MV-4-11 (cell line): Measurements from ENCODE around the gene NGDN.
A peak's percentile ranks its signal among the peaks of the same experiment; 100 is the strongest.
"Not testable (repeated sequence)": the region's sequence is repeated elsewhere in the genome, so short reads cannot be mapped to it uniquely, and the experiment has no call there.

Experiments
- DNase-seq: peaks from one replicate; lab custom pipeline; 2025; lab: John Stamatoyannopoulos, UW

NGDN gene, protein sequence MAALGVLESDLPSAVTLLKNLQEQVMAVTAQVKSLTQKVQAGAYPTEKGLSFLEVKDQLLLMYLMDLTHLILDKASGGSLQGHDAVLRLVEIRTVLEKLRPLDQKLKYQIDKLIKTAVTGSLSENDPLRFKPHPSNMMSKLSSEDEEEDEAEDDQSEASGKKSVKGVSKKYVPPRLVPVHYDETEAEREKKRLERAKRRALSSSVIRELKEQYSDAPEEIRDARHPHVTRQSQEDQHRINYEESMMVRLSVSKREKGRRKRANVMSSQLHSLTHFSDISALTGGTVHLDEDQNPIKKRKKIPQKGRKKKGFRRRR

DNA sequence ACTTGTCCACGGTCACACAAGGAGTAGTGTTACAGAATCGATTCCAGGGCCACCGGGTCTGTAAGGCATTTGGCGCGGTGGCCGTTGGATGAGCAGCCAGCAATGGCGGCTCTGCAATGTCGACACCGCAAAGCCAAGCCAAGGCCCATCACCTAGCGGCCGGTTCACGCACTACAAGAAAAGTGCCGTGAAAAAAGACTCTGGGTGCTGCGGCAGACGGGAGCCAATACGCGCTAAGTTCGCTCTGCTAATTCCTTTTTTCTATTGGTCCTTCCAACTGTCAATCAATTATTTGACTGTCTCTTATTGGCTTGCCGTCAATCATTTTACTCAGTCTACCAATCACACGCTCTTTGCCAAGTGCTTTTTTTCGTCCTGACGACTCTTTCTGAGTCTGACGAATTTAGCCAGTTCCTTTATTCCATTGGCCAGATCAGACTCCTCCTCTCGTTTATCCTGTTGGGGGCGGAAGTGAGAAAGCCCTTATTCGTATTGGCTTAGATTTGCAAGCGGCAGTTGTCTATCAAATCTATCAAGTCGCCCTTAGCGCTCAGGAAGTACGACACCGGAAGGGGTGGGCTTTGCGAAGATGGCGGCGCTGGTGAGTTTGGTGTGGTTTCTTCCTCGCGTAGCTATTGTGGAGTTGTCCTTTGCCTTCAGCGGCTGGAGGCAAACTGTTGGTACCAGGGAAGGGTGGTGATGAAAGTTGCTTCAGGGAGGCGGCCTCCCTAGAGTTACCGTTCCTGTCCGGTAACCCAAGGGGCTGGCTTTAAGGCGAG is at the start of gene NGDN:
Gene NGDN (plus strand): TSS at position 577 of the 779 bp plus-strand sequence. CDS start 13 bp downstream, at position 590.
- peak; percentile 100 for DNase-seq

DNA sequence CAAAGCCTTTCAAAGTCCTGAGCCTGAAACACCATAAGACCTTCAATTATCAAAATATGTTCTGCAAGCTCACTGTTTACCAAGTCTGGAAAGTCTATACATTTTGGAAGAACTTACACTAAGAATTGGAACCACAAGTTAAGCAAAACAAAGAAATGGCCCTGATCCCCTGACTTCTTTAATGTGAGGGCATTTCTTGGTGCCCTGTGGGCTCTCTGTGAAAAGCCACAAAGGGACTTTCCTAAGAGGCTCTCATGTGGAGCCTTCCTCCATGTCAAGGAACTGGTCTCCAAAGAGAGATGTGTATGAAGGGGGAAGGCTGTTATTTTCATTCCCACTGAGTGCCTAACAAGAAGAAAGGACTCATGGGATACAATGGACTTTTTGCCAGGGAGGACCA is 47.9 kb upstream of the NGDN start:
- DNase-seq, result no peak

DNA sequence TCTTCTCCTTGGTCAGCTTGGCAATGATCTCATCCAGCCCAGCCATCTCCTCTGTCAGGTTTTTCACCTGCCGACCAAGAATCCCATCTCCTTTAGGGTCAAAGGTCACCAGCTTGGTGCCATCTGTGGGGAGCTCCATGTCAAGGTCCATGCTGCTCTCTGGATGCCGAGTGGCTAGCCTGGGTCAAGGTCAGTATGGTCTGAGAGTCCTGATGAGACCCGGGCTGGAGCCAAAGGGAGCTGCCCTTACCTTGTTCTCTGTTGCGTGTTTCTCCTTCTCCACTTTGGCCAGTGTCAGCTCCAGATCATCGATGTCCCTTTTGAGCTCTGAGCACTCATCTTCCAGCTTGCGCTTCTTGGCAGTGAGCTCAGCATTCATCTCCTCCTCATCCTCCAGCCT is 45.8 kb upstream of the NGDN start:
- no peak for DNase-seq

DNA sequence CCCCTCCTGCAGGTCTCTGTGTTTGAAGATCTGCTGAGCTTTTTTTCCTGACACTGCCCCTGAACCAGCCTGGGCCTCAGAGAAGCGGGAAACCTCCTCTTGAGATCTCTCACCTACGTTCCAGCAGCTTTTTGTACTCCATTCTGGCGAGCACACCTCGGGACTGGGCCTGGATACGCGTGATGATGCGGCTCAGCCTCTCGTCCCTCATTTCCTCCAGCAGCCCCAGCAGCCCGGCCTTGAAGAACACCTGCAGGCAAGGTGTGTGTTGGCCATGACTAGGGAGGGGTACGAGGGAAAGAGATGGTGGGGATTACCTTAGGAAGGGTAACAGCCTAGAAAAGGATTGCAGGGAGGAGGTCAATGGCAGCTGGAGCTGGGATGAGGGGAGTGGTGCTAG is 44.3 kb upstream of the NGDN start:
- no peak for DNase-seq

DNA sequence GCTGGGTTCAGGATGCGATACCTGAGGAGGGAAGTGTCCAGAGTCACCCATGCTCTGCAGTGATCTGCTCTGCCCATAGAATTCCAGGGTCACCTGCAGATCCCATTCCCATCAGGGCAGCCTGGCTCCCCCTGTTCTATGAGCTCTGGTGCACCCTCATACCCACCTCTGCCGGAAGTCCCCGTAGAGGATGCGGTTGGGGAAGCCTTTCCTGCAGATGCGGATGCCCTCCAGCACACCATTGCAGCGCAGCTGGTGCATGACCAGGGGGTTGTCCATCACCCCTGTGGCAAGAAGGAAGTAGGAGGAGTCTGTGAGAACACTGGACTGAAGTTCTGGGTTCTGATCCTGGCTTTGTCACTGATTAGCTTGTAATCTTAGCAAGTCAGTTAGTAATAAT is 43.7 kb upstream of the NGDN start:
- not testable (repeated sequence) for DNase-seq

DNA sequence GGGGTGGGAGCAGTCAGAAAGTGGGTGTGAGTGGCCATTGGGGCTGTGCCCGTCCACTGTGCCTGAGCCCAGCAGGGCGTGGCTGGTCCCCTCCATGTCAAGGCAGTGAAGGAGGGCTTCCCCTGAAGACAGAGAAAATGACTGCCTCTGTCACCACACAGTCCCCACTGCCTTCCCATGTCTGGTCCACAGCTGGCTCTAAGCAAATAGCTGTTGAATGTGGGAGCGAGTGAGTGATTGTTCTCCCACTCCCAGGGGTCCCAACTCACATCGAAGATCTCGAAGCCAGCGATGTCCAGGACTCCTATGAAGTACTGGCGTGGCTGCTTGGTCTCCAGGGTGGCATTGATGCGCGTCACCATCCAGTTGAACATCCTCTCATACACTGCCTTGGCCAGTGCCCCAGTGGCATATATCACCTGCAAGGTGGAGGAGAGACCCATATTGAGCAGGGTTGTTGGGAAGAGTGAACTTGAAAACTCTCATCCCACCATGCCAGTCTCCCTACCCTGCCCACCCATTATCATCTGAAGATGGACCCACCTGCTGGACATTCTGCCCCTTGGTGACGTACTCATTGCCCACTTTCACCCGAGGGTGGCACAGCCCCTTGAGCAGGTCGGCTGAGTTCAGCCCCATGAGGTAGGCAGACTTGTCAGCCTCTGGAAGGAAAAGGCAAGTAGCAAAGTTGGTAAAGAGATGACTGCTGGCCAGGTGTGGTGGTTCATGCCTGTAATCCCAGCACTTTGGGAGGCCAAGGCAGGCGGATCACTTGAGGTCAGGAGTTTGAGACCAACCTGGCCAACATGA is 40.6 kb upstream of the NGDN start:
- DNase-seq, result no peak

DNA sequence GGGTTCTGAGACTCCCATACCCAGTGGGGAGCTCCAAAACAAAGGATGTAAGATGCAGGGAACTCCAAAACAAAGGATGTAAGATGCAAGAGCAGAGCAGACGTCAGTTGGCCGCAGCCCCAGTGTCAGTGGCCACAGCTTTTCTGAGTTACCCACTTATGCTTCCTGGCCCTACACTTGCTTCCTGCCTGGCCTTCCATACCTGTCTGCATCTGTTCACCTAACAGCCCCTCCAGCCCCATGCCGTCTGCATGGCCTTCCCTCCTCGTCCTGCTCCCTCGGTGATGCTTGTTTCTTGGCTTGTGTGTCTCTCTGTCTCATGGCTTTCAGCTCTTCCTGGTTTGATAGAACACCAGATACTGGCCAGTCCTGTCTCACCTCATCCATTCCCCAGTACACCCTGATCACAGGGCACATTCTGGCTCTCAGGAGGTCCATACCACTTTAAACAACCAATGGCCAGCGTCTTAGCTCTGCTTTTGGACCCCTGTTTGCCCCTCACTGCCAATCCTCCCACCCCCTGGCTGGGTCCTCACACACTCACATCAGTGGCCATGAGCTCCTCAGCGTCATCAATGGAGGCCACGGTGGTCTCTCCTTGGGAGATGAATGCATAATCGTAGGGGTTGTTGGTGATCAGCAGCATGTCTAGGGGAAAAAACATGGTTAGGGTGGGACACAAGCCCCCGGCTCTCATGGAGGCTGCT is 39.3 kb upstream of the NGDN start:
- no peak for DNase-seq

DNA sequence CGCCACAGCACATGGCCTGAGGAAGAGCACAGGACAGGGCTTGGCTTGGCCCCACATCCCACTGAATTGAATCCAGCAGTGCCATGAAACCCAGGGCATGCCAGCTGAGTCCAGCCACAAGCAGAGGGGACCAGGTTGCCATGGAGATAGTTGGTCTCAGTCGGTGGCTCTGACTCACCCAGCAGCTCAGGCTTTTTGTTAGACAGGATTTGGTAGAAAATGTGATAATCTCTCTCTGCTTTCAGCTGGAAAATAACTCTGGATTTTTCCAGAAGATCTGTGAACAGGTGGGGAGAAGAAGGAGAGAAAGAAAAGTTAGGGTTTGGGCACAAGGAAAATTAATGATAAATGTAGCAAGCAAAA is 38.8 kb upstream of the NGDN start:
- no peak for DNase-seq

DNA sequence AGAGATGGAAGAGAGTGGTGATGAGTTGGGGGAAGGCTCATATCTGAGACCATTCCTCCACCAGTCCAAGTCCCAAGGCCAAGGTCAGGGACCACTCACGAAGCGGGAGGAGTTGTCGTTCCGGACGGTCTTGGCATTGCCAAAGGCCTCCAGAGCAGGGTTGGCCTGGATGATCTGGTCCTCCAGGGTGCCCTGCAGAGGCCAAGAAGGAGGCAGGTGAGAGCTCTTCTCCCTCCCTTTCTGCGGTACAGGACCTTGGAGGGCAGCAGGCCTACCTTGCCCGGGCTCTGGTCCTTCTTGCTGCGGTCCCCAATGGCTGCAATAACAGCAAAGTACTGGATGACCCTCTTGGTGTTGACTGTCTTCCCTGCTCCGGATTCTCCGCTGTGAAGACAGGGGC is 38.0 kb upstream of the NGDN start:
- DNase-seq, result no peak

DNA sequence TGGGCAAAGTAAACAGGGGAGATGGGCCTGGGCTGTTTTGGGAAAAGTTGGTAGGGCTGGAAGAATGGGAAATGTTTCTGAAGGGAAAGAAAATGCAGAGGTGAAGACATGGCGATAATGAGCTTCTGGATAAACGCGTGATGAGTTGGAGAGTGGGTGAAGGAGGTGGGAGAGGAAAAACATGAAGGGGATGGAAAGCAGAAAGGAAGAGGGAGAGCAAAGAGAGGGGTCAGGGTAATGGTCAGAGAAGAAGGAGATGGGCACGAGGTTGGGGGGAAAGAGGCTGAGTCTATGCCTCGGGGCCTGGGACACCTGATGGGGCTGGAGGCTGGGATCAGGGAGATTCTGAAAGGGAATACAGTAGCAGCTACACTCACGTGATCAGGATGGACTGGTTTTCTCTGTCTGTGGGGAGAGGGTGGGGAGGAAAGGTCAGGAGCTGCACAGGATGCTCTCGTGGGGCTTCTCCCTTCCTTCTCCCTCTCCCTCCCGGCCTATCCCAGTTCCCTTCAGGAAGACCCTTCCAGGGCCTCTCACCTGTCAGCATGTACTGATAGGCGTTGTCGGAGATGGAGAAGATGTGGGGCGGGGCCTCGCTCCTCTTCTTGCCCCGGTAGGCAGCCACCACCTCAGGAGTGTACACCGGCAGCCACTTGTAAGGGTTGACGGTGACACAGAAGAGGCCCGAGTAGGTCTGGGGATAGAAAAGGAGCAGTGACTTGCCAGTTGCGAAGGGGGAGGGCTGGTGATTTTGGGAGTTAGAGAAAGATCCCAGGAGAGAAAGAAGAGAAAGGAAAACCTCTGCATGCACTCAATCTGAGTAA is 37.2 kb upstream of the NGDN start:
- no peak for DNase-seq

DNA sequence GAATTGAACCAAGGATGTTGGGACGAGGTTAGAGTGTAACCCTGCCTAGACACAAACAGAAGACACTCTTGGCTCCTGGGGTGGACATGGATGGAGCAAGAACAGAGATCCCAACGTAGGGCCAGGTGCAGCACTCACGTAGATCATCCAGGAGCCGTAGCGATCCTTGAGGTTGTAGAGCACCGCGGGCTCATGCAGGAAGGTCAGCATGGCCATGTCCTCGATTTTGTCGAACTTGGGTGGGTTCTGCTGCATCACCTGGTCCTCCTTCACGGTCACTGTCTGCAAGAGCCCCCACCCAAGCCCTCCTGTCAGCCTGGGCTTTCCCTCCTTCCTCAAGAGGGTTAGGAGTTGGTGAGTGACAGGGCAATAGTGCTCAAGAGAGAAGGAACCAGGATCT is 36.6 kb upstream of the NGDN start:
- DNase-seq, result no peak

DNA sequence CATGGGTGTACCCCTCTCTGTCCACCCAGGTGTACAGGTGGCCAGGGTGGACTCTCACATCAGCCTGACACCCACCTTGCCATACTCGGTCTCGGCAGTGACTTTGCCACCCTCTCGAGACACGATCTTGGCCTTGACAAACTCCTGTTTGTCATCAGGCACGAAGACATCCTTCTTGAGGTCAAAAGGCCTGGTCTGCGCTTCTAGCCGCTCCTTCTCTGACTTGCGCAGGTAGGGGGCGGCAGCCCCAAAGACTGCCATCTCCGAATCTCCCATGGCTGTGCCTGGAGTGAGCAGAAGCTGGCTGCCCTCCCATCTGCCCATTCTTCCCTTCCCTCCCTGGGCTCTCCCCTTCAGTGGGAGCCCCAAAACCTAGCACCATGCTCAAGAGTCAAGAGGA is 36.0 kb upstream of the NGDN start:
- no peak for DNase-seq

DNA sequence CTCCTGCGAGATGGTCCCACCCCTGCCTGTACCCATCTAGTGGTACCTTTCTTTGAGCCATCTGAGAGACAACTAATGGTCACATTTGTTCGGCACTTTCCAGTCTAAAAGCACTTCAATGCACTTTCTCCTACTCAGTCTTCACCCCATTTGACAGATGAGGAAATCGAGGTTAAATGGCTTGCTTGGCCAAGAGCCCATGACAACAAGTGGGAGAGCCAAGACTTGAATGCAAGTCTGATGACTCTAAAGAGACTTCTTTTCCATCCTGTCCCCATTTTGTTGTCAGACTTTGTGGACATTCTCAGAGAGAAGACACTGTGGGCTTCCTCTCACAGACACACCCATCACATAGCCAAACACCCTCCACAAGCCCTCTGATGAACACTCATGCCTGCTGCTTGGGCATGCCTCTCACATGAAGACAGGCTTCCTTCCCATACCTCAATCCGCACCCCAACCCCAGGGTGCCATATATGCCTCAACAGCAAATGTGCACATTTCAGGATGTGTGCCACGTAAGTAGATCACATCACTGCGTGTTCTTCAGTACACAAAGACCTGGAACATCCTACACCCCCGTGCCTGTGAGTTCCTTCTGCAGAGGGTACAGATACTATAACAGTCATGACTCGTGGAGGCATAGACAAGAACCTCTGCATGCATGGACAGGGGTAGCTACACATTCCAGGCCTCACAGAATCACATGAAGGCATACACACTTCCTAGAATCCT is 34.8 kb upstream of the NGDN start:
- no peak for DNase-seq

DNA sequence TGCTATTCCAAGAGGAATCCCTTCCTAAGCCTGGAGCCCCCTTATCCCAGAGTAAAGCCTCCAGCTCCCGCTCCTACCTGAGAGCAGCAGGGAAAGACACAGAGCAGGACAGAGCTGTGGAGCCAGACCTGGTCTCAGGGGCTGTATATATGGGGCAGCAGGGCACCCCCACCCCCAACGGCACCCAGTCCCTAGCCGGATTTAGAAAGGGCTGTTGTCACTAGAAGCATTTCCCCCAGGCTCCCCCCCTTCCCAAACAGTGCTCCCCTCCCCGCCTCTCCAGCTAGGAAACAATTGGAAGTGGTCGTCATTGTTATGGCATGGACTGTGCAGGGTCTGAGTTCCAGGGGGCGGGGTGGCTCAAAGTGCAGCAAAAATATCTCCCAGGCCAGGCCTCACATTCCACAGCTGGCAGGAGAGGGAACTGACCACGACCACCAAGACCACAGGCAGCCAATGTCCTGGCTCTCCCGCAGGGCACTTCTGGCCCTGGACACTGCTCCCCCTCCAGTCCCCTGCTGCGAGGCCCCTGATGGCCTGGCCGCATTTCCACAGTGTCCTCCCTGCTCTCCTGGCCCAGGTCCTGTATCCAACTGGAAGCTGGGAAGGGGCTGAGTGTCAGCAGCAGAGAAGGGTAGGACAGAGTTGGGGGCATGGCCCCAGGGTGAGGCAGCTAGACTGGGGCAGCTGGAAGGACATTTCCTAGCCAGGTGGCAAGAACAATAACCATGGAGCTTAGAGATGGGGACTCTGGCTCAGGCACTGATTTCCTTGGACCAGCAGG is 33.8 kb upstream of the NGDN start, which contains the start of gene MYH7:
Gene MYH7 (minus strand): TSS at position 118 of the 784 bp plus-strand sequence. CDS start 1,928 bp downstream, outside the sequence.
- DNase-seq, result no peak

DNA sequence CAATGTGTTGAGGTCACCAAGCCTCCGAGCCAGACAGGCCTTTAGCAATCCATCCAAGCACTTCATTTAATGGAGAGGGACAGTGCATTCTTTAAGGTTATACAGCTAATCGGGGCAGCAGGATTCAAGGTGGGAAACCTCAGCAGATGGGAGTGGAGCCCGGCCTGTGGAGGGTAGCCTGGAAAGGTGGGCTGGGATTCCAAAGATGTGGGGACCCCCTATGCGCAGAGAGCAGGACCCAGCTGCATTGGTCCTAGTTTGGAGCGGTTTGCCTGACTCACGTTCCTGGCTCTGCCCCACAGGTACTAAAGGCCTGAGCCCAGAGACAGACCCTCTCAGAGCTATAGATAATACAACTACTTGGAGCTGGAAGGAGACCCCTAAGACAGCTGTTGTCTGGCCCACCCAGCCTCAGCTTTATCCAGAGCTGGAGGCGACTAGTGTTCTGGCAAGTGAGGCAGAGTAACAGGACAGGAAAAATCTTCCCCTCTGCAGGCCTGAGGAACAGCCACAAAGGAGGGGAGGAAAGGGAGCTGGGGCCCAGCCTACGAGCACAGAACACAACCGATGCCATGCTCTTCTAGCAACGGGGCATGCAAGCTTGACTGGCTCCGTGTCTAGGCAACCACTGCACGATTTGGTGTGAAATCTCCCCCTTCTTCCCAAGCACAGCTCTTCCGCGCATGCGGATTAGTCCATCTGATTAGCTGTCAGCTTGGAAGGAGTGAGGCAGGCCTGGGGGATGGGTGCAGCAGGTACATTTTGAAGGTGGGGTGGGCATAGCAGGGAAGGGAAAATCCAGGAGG is 33.0 kb upstream of the NGDN start:
- no peak for DNase-seq

DNA sequence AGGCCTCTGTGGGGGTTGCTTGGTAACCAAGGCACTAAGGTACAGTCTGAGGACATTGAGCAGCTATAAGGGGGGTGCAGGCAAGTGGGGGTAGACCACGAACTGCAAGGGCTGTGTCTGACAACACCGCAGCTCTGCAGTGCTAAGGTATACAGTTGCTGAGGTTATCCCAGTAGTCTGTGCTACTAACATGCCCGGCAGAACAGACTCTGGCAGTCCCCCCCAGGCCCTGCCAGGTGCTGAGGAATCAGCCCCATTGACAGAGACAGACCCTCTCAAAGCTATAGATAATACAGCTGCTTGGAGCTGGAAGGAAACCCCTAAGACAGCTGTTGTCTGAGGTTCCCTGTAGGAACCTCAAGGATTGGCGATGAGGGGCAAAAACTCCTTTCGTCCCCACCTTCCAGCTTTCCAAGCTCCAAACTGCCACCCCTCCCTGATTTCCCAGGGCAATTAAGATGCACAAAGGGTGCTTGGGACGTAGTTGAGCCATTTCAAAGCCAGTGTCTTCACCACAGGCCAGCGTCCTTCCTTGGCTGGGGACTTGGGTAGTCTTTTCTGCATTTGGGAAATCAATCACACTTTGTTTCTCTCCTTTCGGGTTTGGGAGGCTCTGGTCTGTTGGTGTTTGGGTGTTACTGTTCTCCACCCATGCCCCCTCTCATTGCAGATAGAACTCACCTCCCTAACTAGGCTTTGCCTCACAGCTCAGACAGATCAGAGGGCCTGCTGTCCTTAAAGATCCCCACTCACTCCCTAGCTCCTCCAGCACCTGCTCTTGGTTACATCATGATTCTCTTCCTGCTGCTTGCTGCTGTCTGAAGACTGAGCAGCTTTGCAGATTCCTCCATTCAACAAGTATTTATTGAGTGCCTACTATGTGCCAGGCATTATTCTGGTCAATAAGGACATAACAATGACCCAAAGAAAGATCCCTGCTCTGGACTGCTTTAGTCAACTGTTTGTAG is 32.1 kb upstream of the NGDN start:
- no peak for DNase-seq

DNA sequence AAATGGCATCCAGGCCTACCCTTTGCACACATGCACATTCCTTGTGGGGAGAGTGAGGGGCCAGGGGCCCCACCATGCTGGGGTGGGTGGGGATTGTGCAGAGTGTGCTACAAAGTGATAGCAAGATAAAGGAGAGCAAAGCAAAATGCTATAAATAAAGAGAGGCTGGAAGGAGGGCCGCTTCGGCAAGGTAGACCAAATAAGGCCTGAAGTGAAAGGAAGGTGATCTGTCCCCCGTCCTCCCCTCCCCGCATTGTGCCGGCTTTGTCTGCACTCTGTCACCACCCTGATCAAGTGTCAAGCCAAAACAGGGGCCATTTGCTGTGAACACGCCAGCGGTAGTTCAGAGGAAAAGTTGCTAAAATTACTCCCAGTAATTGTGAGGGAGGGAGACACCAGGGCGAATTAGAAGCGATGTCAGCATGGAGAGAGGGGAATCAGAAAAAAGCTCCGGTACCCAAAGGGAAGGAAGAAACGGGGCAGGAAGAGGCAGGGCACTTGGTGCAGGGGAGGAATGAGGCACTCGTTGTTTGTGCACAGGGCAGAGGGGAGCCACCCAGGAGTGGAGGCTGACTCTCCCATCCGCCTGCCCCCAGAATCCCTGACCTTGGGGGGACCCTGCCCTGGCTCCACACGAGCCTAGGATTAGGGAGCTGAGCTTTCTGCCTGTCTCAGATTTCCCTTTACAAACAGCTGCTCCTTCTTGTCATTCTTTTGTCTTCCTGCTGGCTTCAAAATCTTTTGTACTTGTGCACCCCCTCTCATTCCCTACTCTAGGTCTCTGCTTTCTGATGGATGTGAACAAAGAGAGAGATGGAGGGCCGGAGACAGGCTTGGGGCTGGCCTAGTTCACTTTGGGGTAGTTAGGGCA is 31.2 kb upstream of the NGDN start:
- no peak for DNase-seq
